Chondrocyte (in vitro differentiated cells): ENCODE results near the gene MIPOL1. TPM values are rescaled to one million over a fixed set of nuclear protein-coding genes. Genes with fewer than 3 reads are reported as not detected.

ENCODE experiments used
- DNase-seq: peaks from one replicate; pipeline ENCODE4 v3.0.0; 2021; ENCODE audit warnings: mixed read lengths, low spot score
- H3K27ac Mint-ChIP-seq: one replicate; pipeline ENCODE4 v1.8.0; 2021; ENCODE audit warnings: mild to moderate bottlenecking, moderate library complexity, mixed read lengths; ENCODE audit not compliant: unreplicated experiment
- H3K27me3 Mint-ChIP-seq: 2 replicates; pipeline ENCODE4 v1.8.0; 2021; ENCODE audit warnings: low read depth, mixed read lengths
- H3K36me3 Mint-ChIP-seq: 2 replicates; pipeline ENCODE4 v1.8.0; 2021; ENCODE audit warnings: low read depth, mixed read lengths
- H3K4me1 Mint-ChIP-seq: 2 replicates; pipeline ENCODE4 v1.8.0; 2021; ENCODE audit warnings: low read depth, mild to moderate bottlenecking, mixed read lengths
- H3K4me3 Mint-ChIP-seq: one replicate; pipeline ENCODE4 v1.8.0; 2021; ENCODE audit warnings: mild to moderate bottlenecking, moderate library complexity, mixed read lengths; ENCODE audit not compliant: unreplicated experiment
- H3K9me3 Mint-ChIP-seq: 2 replicates; pipeline ENCODE4 v1.8.0; 2021; ENCODE audit warnings: low read depth, mixed read lengths
- total RNA-seq: library from RNA; stranded (reverse); gene quantifications from 3 replicates; pipeline ENCODE4 v1.2.1, GENCODE V29; 2021
- TF ChIP-seq, protein P1 (sequence below): fragments of 200-600 bp; sonication (generic); IDR thresholded peaks from 2 replicates; pipeline ENCODE4 v1.5.0; 2021; ENCODE audit warnings: antibody characterized with exemption, mild to moderate bottlenecking, moderate library complexity

MIPOL1 gene
- total RNA-seq, 1 donor from 2014 or later = 9.8 TPM

DNA sequence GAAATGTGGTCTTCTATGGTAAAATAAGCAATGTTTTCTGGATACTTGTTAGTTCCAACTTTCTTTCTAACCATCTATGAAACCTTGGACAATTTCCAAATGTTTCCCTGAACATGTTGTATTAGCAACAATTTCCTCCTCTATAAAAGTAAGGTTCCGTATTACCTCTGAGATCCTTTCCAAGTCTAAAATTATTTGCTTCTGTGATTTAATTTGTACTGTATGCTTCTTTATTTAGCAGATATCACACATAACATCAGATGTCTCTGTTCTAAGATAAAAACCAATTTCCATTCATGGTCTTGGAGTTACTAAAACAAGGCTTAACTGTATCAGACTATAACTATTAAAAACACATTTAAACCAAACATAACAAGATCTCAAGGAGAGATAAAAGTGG is 220.1 kb downstream of the MIPOL1 start:
- H3K27me3 Mint-ChIP-seq = no peaks in the 10 kb centered on the region
- H3K27ac Mint-ChIP-seq = no peak overlapping the region
- no peak for DNase-seq
- no peak overlapping the region for H3K4me3 Mint-ChIP-seq
- no peaks in the 10 kb centered on the region for H3K9me3 Mint-ChIP-seq
- TF ChIP-seq, protein P1, sequence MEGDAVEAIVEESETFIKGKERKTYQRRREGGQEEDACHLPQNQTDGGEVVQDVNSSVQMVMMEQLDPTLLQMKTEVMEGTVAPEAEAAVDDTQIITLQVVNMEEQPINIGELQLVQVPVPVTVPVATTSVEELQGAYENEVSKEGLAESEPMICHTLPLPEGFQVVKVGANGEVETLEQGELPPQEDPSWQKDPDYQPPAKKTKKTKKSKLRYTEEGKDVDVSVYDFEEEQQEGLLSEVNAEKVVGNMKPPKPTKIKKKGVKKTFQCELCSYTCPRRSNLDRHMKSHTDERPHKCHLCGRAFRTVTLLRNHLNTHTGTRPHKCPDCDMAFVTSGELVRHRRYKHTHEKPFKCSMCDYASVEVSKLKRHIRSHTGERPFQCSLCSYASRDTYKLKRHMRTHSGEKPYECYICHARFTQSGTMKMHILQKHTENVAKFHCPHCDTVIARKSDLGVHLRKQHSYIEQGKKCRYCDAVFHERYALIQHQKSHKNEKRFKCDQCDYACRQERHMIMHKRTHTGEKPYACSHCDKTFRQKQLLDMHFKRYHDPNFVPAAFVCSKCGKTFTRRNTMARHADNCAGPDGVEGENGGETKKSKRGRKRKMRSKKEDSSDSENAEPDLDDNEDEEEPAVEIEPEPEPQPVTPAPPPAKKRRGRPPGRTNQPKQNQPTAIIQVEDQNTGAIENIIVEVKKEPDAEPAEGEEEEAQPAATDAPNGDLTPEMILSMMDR = no peak
- H3K36me3 Mint-ChIP-seq = peaks cover under 1% of the 10 kb centered on the region
- no peaks in the 10 kb centered on the region for H3K4me1 Mint-ChIP-seq

DNA sequence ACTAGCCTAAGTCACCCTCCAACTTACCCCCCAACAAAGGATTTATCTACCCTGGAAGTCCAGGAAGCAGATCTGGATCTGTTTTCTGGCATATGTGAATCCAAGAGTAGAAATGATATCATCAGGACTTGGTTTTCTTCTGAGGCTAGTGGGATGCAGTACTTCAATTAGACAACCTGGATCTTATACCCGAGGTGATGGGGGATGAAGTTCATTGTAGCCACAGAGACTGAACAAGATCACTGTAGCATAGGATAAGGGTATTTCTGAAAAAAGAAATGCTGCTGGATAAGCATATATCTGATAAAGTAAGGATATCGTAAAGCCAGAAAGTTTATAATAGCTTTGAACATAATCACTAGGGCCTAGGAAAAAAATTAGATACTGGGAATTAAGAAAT is 222.9 kb downstream of the MIPOL1 start:
- TF ChIP-seq, protein P1 = no peak
- Mint-ChIP-seq H3K4me1 (no peaks in the 10 kb centered on the region), H3K27ac (no peak overlapping the region), H3K27me3 (no peaks in the 10 kb centered on the region), H3K9me3 (no peaks in the 10 kb centered on the region), H3K4me3 (no peak overlapping the region), H3K36me3 (no peaks in the 10 kb centered on the region)
- no peak for DNase-seq

DNA sequence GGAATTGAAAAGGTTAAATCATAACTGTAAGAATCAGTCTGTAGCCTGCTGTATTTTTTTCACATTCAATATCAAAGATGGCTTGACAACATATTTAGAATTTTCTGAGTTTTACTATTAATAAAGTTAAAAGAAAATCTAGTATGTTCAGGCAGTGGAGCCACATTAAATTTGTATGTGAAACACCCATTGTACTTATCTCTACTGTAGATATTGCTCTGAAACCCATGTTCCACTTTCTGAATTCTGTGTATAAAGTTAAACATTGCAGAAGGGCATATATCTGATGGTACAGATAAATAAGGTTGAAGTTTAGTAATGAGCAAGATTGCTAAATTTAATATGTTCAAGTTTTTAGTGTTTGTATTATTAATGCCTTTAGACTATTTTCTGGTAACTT is 224.6 kb downstream of the MIPOL1 start:
- Mint-ChIP-seq H3K4me3 (no peak overlapping the region), H3K36me3 (no peaks in the 10 kb centered on the region), H3K4me1 (no peaks in the 10 kb centered on the region), H3K27me3 (no peaks in the 10 kb centered on the region), H3K27ac (no peak overlapping the region), H3K9me3 (no peaks in the 10 kb centered on the region)
- TF ChIP-seq, protein P1 = no peak
- DNase-seq = no peak

DNA sequence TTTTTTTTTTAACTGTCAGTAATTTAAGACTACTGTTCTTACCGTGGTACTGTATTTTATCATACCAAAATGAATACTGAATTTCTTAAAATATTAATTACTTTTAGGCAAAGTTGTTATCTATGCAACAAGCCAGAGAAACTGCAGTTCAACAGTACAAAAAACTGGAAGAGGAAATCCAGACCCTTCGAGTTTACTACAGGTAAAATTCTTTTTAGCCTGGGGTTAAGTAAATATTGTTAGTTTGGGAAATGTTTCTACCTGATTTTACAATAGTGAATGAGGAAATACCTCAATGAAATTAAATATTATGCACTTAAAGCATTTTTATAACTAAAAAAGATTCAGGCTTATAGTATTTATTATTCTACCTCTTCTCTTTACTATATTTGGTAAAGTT is 225.0 kb downstream of the MIPOL1 start:
- H3K36me3 Mint-ChIP-seq = no peaks in the 10 kb centered on the region
- H3K27ac Mint-ChIP-seq = no peak overlapping the region
- H3K4me3 Mint-ChIP-seq = no peak overlapping the region
- DNase-seq = no peak
- no peaks in the 10 kb centered on the region for H3K27me3 Mint-ChIP-seq
- H3K4me1 Mint-ChIP-seq = no peaks in the 10 kb centered on the region
- TF ChIP-seq, protein P1 = no peak
- no peaks in the 10 kb centered on the region for H3K9me3 Mint-ChIP-seq

DNA sequence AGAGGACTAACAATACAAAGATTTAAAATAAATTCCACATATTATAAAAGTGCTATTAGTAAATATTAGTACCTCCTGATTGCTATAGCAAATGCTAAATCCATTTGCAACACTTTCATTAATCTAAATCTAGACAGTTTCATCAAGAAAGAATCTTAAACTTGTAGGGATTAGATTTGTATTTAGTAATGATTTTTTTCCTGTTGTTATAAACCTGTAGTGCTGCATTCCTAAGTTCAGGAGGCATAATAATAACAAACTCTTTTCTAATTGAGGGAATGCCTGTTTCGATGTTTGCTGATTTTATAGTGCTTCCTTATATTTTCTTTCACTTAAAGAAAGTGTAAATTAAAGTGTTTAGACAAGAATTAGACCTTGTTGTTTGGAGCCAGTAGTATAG is 231.2 kb downstream of the MIPOL1 start:
- Mint-ChIP-seq H3K27me3 (no peaks in the 10 kb centered on the region), H3K27ac (no peak overlapping the region), H3K4me1 (peaks cover 6% of the 10 kb centered on the region), H3K36me3 (peaks cover 1% of the 10 kb centered on the region), H3K4me3 (no peak overlapping the region), H3K9me3 (peaks cover 3% of the 10 kb centered on the region)
- TF ChIP-seq, protein P1 = no peak
- DNase-seq = no peak
